Neutrophil (primary cell): Measurements from ENCODE around the gene SOCS7.

Source experiments
- H3K27ac ChIP-seq: fragments of 200-600 bp; sonication (generic); 2 replicates; pipeline ENCODE4 v1.5.1; 2016; ENCODE audit warnings: mild to moderate bottlenecking, moderate library complexity
- H3K27me3 ChIP-seq: fragments of 200-600 bp; sonication (generic); 2 replicates; pipeline ENCODE4 v1.6.0; 2016; ENCODE audit warnings: mild to moderate bottlenecking
- H3K36me3 ChIP-seq: fragments of 200-600 bp; sonication (generic); 2 replicates; pipeline ENCODE4 v1.5.1; 2017
- H3K4me1 ChIP-seq, 2 experiments: fragments of 200-600 bp in 1 of 2; sonication (generic) in 1 of 2; 1 replicate in 1 of 2; 2 replicates in 1 of 2; pipeline versions ENCODE4 v1.5.1 to v1.6.1; 2013 to 2016; ENCODE audit warnings: low read depth in 1 of 2, low read length in 1 of 2, mild to moderate bottlenecking in 1 of 2, moderate library complexity in 1 of 2; ENCODE audit not compliant: control insufficient read depth in 1 of 2, insufficient read depth in 1 of 2
- H3K4me3 ChIP-seq, 2 experiments: fragments of 200-600 bp in 1 of 2; sonication (generic) in 1 of 2; 1 replicate in 1 of 2; 2 replicates in 1 of 2; pipeline ENCODE4 v1.5.1; 2013 to 2016; ENCODE audit warnings: low read depth in 1 of 2, low read length in 1 of 2, mild to moderate bottlenecking in 1 of 2, moderate library complexity in 1 of 2
- H3K9me3 ChIP-seq: fragments of 200-600 bp; sonication (generic); 2 replicates; pipeline ENCODE4 v1.5.1; 2016
- TF ChIP-seq, protein P1 (sequence below): fragments of 200-600 bp; sonication (generic); IDR thresholded peaks from 2 replicates; pipeline ENCODE4 v1.5.1; 2016; ENCODE audit warnings: antibody characterized with exemption

SOCS7 gene

DNA sequence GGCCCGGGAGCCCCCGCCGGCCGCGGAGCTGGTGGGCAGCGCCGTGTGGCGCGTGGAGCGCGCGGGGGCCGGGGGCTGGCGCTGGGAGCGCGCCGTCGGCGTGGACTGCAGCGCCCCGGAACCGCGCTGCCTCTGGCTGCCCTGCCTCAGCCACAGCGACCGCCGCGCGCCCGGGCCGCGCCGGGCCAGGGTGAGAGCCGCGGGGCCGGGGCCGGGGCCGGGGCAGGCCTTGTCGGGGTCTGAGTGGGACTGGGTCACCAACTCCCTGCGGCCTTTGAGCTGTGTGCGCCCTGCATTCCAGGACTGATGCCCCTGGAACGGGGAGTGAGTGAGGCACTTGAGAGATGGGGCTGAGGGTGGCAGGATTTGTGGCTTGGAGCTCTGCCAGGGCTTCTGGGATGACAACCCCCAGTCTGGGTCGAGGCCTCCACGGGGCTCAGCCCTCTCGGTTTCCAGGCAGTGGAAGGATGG, 102.3 kb downstream of the SOCS7 start:
- H3K27ac ChIP-seq, result no peak overlapping the region
- peaks cover 0 to 4% of the 10 kb centered on the region in 2 experiments for H3K4me1 ChIP-seq
- no peaks in the 10 kb centered on the region for H3K9me3 ChIP-seq
- H3K36me3 ChIP-seq, result no peaks in the 10 kb centered on the region
- H3K27me3 ChIP-seq, result peaks cover 50% of the 10 kb centered on the region
- TF ChIP-seq, protein P1, sequence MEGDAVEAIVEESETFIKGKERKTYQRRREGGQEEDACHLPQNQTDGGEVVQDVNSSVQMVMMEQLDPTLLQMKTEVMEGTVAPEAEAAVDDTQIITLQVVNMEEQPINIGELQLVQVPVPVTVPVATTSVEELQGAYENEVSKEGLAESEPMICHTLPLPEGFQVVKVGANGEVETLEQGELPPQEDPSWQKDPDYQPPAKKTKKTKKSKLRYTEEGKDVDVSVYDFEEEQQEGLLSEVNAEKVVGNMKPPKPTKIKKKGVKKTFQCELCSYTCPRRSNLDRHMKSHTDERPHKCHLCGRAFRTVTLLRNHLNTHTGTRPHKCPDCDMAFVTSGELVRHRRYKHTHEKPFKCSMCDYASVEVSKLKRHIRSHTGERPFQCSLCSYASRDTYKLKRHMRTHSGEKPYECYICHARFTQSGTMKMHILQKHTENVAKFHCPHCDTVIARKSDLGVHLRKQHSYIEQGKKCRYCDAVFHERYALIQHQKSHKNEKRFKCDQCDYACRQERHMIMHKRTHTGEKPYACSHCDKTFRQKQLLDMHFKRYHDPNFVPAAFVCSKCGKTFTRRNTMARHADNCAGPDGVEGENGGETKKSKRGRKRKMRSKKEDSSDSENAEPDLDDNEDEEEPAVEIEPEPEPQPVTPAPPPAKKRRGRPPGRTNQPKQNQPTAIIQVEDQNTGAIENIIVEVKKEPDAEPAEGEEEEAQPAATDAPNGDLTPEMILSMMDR, result no peak
- H3K4me3 ChIP-seq, result no peak overlapping the region

DNA sequence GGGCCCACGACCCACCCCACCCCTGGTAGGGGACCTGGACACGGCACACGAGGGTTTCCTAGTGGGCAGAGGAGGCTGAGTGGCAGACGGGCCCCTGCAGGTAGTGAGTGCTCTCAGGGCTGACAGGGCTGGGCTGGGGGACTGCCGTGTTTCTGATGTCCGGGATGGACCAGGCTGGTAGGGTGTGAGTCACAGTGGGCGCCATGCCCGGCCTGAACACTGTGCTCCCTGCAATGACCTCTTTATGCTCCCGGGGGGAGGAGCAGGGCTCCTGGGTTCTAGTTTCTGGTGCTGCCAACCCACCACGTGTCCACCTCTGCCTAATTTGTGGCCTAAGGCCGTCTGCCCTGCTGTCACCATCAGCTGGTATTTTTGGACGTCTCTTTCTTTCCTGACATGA, 102.9 kb downstream of the SOCS7 start:
- no peak overlapping the region for H3K4me3 ChIP-seq
- no peak overlapping the region for H3K27ac ChIP-seq

More for the DNA sequence above, 102.9 kb downstream of the SOCS7 start:
- Histone ChIP-seq H3K4me1 (peaks cover 0 to 4% of the 10 kb centered on the region in 2 experiments), H3K27me3 (peaks cover 50% of the 10 kb centered on the region), H3K36me3 (no peaks in the 10 kb centered on the region), H3K9me3 (no peaks in the 10 kb centered on the region)
- TF ChIP-seq, protein P1, result no peak
